PC-3 (cell line): ENCODE measurements around the gene SF3A2.

Experiments
- EZH2 ChIP-seq: fragments of 300-600 bp; sonication (generic); IDR thresholded peaks from one replicate; pipeline ENCODE4 v1.6.1; 2017; ENCODE audit warnings: antibody characterized with exemption, mild to moderate bottlenecking, low read length; ENCODE audit not compliant: unreplicated experiment
- EZH2phosphoT487 ChIP-seq: fragments of 300-600 bp; sonication (generic); IDR thresholded peaks from 2 replicates; pipeline ENCODE4 v1.6.1; 2018; ENCODE audit warnings: mild to moderate bottlenecking, antibody characterized with exemption, low read length, borderline replicate concordance
- TF ChIP-seq, protein P1 (sequence below): fragments of 300-600 bp; sonication (generic); conservative IDR thresholded peaks from 2 replicates; pipeline ENCODE4 v1.5.1; 2017; ENCODE audit warnings: antibody characterized with exemption, low read depth, mild to moderate bottlenecking, low read length

GRCh38 chr19:2202366-2202765 lies 34.3 kb upstream of the SF3A2 start:
- TF ChIP-seq, protein P1, sequence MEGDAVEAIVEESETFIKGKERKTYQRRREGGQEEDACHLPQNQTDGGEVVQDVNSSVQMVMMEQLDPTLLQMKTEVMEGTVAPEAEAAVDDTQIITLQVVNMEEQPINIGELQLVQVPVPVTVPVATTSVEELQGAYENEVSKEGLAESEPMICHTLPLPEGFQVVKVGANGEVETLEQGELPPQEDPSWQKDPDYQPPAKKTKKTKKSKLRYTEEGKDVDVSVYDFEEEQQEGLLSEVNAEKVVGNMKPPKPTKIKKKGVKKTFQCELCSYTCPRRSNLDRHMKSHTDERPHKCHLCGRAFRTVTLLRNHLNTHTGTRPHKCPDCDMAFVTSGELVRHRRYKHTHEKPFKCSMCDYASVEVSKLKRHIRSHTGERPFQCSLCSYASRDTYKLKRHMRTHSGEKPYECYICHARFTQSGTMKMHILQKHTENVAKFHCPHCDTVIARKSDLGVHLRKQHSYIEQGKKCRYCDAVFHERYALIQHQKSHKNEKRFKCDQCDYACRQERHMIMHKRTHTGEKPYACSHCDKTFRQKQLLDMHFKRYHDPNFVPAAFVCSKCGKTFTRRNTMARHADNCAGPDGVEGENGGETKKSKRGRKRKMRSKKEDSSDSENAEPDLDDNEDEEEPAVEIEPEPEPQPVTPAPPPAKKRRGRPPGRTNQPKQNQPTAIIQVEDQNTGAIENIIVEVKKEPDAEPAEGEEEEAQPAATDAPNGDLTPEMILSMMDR: no peak
- TF ChIP-seq EZH2 (no peak), EZH2phosphoT487 (no peak)
